ENCODE measurements around the gene SGTA.

SGTA gene

GRCh38 chr19:2761309-2761677, 21.8 kb downstream of the SGTA start:
- no peak overlapping the region for H3K27ac ChIP-seq (ENCODE audit: poor library complexity, severe bottlenecking)
- DNase-seq (ENCODE audit: low spot score) (no peak), ATAC-seq (ENCODE audit: low read depth) (no peak)
- H3K36me3 ChIP-seq (ENCODE audit: low read depth) = peaks cover 57% of the 10 kb centered on the region
- no peaks in the 10 kb centered on the region for H3K27me3 ChIP-seq (ENCODE audit: insufficient read depth, poor library complexity, severe bottlenecking)
- no peak overlapping the region for H3K4me3 ChIP-seq (ENCODE audit: severe bottlenecking)
- TF ChIP-seq CTCF (IDR thresholded peaks at IDR 0.05; ENCODE audit: poor library complexity, severe bottlenecking) = no peak
- H3K9me3 ChIP-seq (ENCODE audit: severe bottlenecking) = no peaks in the 10 kb centered on the region
- H3K4me1 ChIP-seq (ENCODE audit: insufficient read depth, poor library complexity, severe bottlenecking) = no peaks in the 10 kb centered on the region

GRCh38 chr19:2759965-2760364, 23.1 kb downstream of the SGTA start:
- Histone ChIP-seq H3K9me3 (ENCODE audit: severe bottlenecking) (no peaks in the 10 kb centered on the region), H3K4me3 (ENCODE audit: severe bottlenecking) (no peak overlapping the region), H3K27me3 (ENCODE audit: insufficient read depth, poor library complexity, severe bottlenecking) (no peaks in the 10 kb centered on the region), H3K4me1 (ENCODE audit: insufficient read depth, poor library complexity, severe bottlenecking) (no peaks in the 10 kb centered on the region), H3K27ac (ENCODE audit: poor library complexity, severe bottlenecking) (no peak overlapping the region), H3K36me3 (ENCODE audit: low read depth) (peaks cover 44% of the 10 kb centered on the region)
- DNase-seq (ENCODE audit: low spot score) (no peak), ATAC-seq (ENCODE audit: low read depth) (no peak)
- no peak for TF ChIP-seq CTCF (IDR thresholded peaks at IDR 0.05; ENCODE audit: poor library complexity, severe bottlenecking)

GRCh38 chr19:2759362-2759761, 23.7 kb downstream of the SGTA start:
- no peak overlapping the region for H3K4me3 ChIP-seq (ENCODE audit: severe bottlenecking)
- H3K36me3 ChIP-seq (ENCODE audit: low read depth) = peaks cover 38% of the 10 kb centered on the region
- no peak for ATAC-seq (ENCODE audit: low read depth)
- H3K27ac ChIP-seq (ENCODE audit: poor library complexity, severe bottlenecking) = no peak overlapping the region
- H3K27me3 ChIP-seq (ENCODE audit: insufficient read depth, poor library complexity, severe bottlenecking) = no peaks in the 10 kb centered on the region
- no peaks in the 10 kb centered on the region for H3K9me3 ChIP-seq (ENCODE audit: severe bottlenecking)
- no peak for DNase-seq (ENCODE audit: low spot score)
- H3K4me1 ChIP-seq (ENCODE audit: insufficient read depth, poor library complexity, severe bottlenecking) = no peaks in the 10 kb centered on the region
- TF ChIP-seq CTCF (IDR thresholded peaks at IDR 0.05; ENCODE audit: poor library complexity, severe bottlenecking) = no peak

- no peak overlapping the region for H3K4me3 ChIP-seq (ENCODE audit: severe bottlenecking)
- H3K4me1 ChIP-seq (ENCODE audit: insufficient read depth, poor library complexity, severe bottlenecking) = no peaks in the 10 kb centered on the region
- no peak overlapping the region for H3K27ac ChIP-seq (ENCODE audit: poor library complexity, severe bottlenecking)
- no peaks in the 10 kb centered on the region for H3K27me3 ChIP-seq (ENCODE audit: insufficient read depth, poor library complexity, severe bottlenecking)
- H3K36me3 ChIP-seq (ENCODE audit: low read depth) = peaks cover 32% of the 10 kb centered on the region
- DNase-seq (ENCODE audit: low spot score) = no peak
- ATAC-seq (ENCODE audit: low read depth) = no peak
- no peaks in the 10 kb centered on the region for H3K9me3 ChIP-seq (ENCODE audit: severe bottlenecking)
- TF ChIP-seq CTCF (IDR thresholded peaks at IDR 0.05; ENCODE audit: poor library complexity, severe bottlenecking) = no peak
These were observed 24.3 kb downstream of the SGTA start for GRCh38 chr19:2758601-2759313.

Data from RWPE2 (cell line).